Breast epithelium (tissue), 3 donors: ENCODE data around the gene MFAP3L.

Source experiments
- POLR2AphosphoS5 ChIP-seq, 3 donors: sonication (generic); formaldehyde crosslinking; IDR thresholded peaks; one replicate each; pipeline ENCODE4 v1.6.1; 2017; ENCODE audit warnings: antibody characterized with exemption in 3 of 3
- TF ChIP-seq, protein P1 (sequence below), 3 donors: fragments of 450-650 bp; IDR thresholded peaks; one replicate each; pipeline ENCODE4 v1.5.1; 2016 to 2017; ENCODE audit warnings: antibody characterized with exemption in 3 of 3, mild to moderate bottlenecking in 3 of 3, moderate library complexity in 3 of 3

DNA sequence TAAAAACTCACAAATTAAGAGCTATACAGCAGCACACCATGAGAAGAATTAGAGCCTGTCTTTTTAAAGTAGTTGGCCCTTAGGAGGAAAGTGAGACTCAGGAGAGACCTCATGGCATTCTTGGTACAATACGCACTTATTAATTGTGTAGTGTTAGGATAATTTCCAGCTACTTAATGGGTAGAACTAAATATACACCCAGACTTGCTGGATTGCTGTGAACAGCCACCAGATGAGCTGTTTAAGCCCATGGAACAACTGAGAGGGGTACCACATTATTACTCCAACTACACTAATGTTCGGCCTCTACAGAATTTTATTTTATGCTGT, 13.6 kb downstream of the MFAP3L start:
- TF ChIP-seq, protein P1, sequence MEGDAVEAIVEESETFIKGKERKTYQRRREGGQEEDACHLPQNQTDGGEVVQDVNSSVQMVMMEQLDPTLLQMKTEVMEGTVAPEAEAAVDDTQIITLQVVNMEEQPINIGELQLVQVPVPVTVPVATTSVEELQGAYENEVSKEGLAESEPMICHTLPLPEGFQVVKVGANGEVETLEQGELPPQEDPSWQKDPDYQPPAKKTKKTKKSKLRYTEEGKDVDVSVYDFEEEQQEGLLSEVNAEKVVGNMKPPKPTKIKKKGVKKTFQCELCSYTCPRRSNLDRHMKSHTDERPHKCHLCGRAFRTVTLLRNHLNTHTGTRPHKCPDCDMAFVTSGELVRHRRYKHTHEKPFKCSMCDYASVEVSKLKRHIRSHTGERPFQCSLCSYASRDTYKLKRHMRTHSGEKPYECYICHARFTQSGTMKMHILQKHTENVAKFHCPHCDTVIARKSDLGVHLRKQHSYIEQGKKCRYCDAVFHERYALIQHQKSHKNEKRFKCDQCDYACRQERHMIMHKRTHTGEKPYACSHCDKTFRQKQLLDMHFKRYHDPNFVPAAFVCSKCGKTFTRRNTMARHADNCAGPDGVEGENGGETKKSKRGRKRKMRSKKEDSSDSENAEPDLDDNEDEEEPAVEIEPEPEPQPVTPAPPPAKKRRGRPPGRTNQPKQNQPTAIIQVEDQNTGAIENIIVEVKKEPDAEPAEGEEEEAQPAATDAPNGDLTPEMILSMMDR (IDR thresholded peaks at IDR 0.05), result no peak
- no peak for TF ChIP-seq POLR2AphosphoS5 (IDR thresholded peaks at IDR 0.05)
